BLaER1 (cell line): ENCODE results near the gene ACTN4.

Experiments
- H3K27ac ChIP-seq: shearing (Covaris generic); formaldehyde crosslinking; 2 replicates; pipeline ENCODE4 v1.8.1; 2022
- H3K27me3 ChIP-seq: shearing (Covaris generic); formaldehyde crosslinking; 2 replicates; pipeline ENCODE4 v1.8.1; 2022
- H3K36me3 ChIP-seq: shearing (Covaris generic); formaldehyde crosslinking; 2 replicates; pipeline ENCODE4 v1.8.1; 2022
- H3K4me1 ChIP-seq: shearing (Covaris generic); formaldehyde crosslinking; 2 replicates; pipeline ENCODE4 v1.8.1; 2022
- H3K4me2 ChIP-seq: shearing (Covaris generic); formaldehyde crosslinking; 2 replicates; pipeline ENCODE4 v1.8.1; 2022
- H3K4me3 ChIP-seq: shearing (Covaris generic); formaldehyde crosslinking; 2 replicates; pipeline ENCODE4 v1.8.1; 2022
- H3K9ac ChIP-seq: shearing (Covaris generic); formaldehyde crosslinking; 2 replicates; pipeline ENCODE4 v1.8.1; 2022
- H3K9me3 ChIP-seq: shearing (Covaris generic); formaldehyde crosslinking; 2 replicates; pipeline ENCODE4 v1.8.1; 2022
- H4K20me1 ChIP-seq: shearing (Covaris generic); formaldehyde crosslinking; 2 replicates; pipeline ENCODE4 v1.8.1; 2022
- Cebpa-rat ChIP-seq: shearing (Covaris generic); IDR thresholded peaks from 2 replicates; pipeline ENCODE4 v1.8.1; 2022

The ACTN4 gene

GRCh38 chr19:38722947-38723605, 75.6 kb downstream of the ACTN4 start:
- no peak for TF ChIP-seq Cebpa-rat
- H3K27me3 ChIP-seq, result no peaks in the 10 kb centered on the region
- H3K27ac ChIP-seq, result peak overlapping the region; percentile 62
- no peaks in the 10 kb centered on the region for H4K20me1 ChIP-seq
- H3K4me3 ChIP-seq, result no peak overlapping the region
- H3K9me3 ChIP-seq, result no peaks in the 10 kb centered on the region
- H3K4me2 ChIP-seq, result peak overlapping the region; percentile 73; the same call in 1 of the 2 replicates
- peaks cover 100% of the 10 kb centered on the region for H3K36me3 ChIP-seq
- peaks cover 42% of the 10 kb centered on the region for H3K4me1 ChIP-seq
- peak overlapping the region; percentile 70; the same call in 1 of the 2 replicates for H3K9ac ChIP-seq

- H3K4me3 ChIP-seq, result no peak overlapping the region
- H3K9me3 ChIP-seq, result no peaks in the 10 kb centered on the region
- H3K27ac ChIP-seq, result no peak overlapping the region
- H3K4me1 ChIP-seq, result peaks cover 46% of the 10 kb centered on the region
- H3K4me2 ChIP-seq, result no peak overlapping the region
- peaks cover 98% of the 10 kb centered on the region for H3K36me3 ChIP-seq
- H3K27me3 ChIP-seq, result no peaks in the 10 kb centered on the region
- H4K20me1 ChIP-seq, result no peaks in the 10 kb centered on the region
- TF ChIP-seq Cebpa-rat, result no peak
- no peak overlapping the region; the same call in 1 of the 2 replicates for H3K9ac ChIP-seq
Observed at GRCh38 chr19:38723606-38723965, 76.1 kb downstream of the ACTN4 start.

GRCh38 chr19:38723990-38724854, 76.8 kb downstream of the ACTN4 start:
- Histone ChIP-seq H3K27me3 (no peaks in the 10 kb centered on the region), H3K4me1 (peaks cover 48% of the 10 kb centered on the region), H3K27ac (no peak overlapping the region), H3K9ac (no peak overlapping the region), H3K36me3 (peaks cover 98% of the 10 kb centered on the region), H3K9me3 (no peaks in the 10 kb centered on the region), H4K20me1 (no peaks in the 10 kb centered on the region), H3K4me2 (no peak overlapping the region), H3K4me3 (no peak overlapping the region)
- no peak for TF ChIP-seq Cebpa-rat

- no peaks in the 10 kb centered on the region for H3K27me3 ChIP-seq
- no peak overlapping the region for H3K9ac ChIP-seq
- H3K9me3 ChIP-seq, result no peaks in the 10 kb centered on the region
- peaks cover 90% of the 10 kb centered on the region for H3K36me3 ChIP-seq
- no peak overlapping the region for H3K27ac ChIP-seq
- peaks cover 36% of the 10 kb centered on the region for H3K4me1 ChIP-seq
- H4K20me1 ChIP-seq, result no peaks in the 10 kb centered on the region
- no peak overlapping the region for H3K4me2 ChIP-seq
- no peak overlapping the region for H3K4me3 ChIP-seq
- TF ChIP-seq Cebpa-rat, result no peak
Observed at GRCh38 chr19:38725469-38726283, 78.2 kb downstream of the ACTN4 start.

- Histone ChIP-seq H3K36me3 (peaks cover 90% of the 10 kb centered on the region), H3K4me1 (peaks cover 30% of the 10 kb centered on the region), H3K27me3 (no peaks in the 10 kb centered on the region), H3K9ac (no peak overlapping the region), H3K27ac (no peak overlapping the region), H3K4me2 (no peak overlapping the region), H3K4me3 (no peak overlapping the region), H3K9me3 (no peaks in the 10 kb centered on the region), H4K20me1 (no peaks in the 10 kb centered on the region)
- no peak for TF ChIP-seq Cebpa-rat
Observed at GRCh38 chr19:38726284-38726673, 78.8 kb downstream of the ACTN4 start.

GRCh38 chr19:38726761-38727301, 79.4 kb downstream of the ACTN4 start:
- no peak overlapping the region for H3K4me2 ChIP-seq
- peaks cover 24% of the 10 kb centered on the region for H3K4me1 ChIP-seq
- H3K9me3 ChIP-seq, result no peaks in the 10 kb centered on the region
- H3K27me3 ChIP-seq, result no peaks in the 10 kb centered on the region
- peaks cover 90% of the 10 kb centered on the region for H3K36me3 ChIP-seq
- H3K4me3 ChIP-seq, result no peak overlapping the region
- TF ChIP-seq Cebpa-rat, result no peak
- H3K27ac ChIP-seq, result no peak overlapping the region
- no peak overlapping the region for H3K9ac ChIP-seq
- no peaks in the 10 kb centered on the region for H4K20me1 ChIP-seq

- TF ChIP-seq Cebpa-rat, result no peak
- Histone ChIP-seq H3K27ac (peak overlapping the region; percentile 18; the same call in 1 of the 2 replicates), H4K20me1 (no peaks in the 10 kb centered on the region), H3K36me3 (peaks cover 88% of the 10 kb centered on the region), H3K9me3 (no peaks in the 10 kb centered on the region), H3K4me2 (no peak overlapping the region; the same call in 1 of the 2 replicates), H3K9ac (no peak overlapping the region), H3K4me1 (peaks cover 19% of the 10 kb centered on the region), H3K4me3 (no peak overlapping the region), H3K27me3 (no peaks in the 10 kb centered on the region)
Observed at GRCh38 chr19:38727306-38727867, 79.9 kb downstream of the ACTN4 start.

- Histone ChIP-seq H4K20me1 (no peaks in the 10 kb centered on the region), H3K4me2 (no peak overlapping the region; the same call in 1 of the 2 replicates), H3K4me1 (peaks cover 12% of the 10 kb centered on the region), H3K9ac (no peak overlapping the region), H3K27ac (peak overlapping the region; percentile 55; the same call in 1 of the 2 replicates), H3K27me3 (no peaks in the 10 kb centered on the region), H3K4me3 (no peak overlapping the region), H3K36me3 (peaks cover 85% of the 10 kb centered on the region), H3K9me3 (no peaks in the 10 kb centered on the region)
- no peak for TF ChIP-seq Cebpa-rat
Observed at GRCh38 chr19:38727868-38728660, 80.6 kb downstream of the ACTN4 start.
